Dermis blood vessel endothelial cell (primary cell): Measurements from ENCODE around the gene MAP3K21. TPM values are rescaled to one million over a fixed set of nuclear protein-coding genes. Genes with fewer than 3 reads are reported as not detected.

Experiments used
- DNase-seq: peaks from one replicate; pipeline ENCODE4 v3.0.0; 2010
- total RNA-seq: library from RNA; depleted of rRNA; stranded (reverse); fragments of >200 nt; gene quantifications from 2 replicates; pipeline ENCODE4 v1.2.3, GENCODE V29; 2014

Gene MAP3K21
- total RNA-seq, 1 donor from 2014 or later, result 1.2 TPM

- DNase-seq, result no peak
Observed at GRCh38 chr1:233360525-233361102, 33.1 kb downstream of the MAP3K21 start.

- no peak for DNase-seq
Observed at GRCh38 chr1:233361876-233362275, 34.4 kb downstream of the MAP3K21 start.

GRCh38 chr1:233362743-233363142 lies 35.2 kb downstream of the MAP3K21 start:
- no peak for DNase-seq

- DNase-seq, result no peak
Observed at GRCh38 chr1:233364026-233364425, 36.5 kb downstream of the MAP3K21 start.

GRCh38 chr1:233364695-233365539 lies 37.4 kb downstream of the MAP3K21 start:
- DNase-seq, result peak; percentile 37

- no peak for DNase-seq
Observed at GRCh38 chr1:233366575-233366974, 39.1 kb downstream of the MAP3K21 start.

GRCh38 chr1:233367057-233367803 lies 39.7 kb downstream of the MAP3K21 start:
- no peak for DNase-seq

GRCh38 chr1:233368106-233368788 lies 40.7 kb downstream of the MAP3K21 start:
- DNase-seq, result no peak

GRCh38 chr1:233368789-233369130 lies 41.2 kb downstream of the MAP3K21 start:
- no peak for DNase-seq

- no peak for DNase-seq
Observed at GRCh38 chr1:233372218-233373120, 44.9 kb downstream of the MAP3K21 start.

- no peak for DNase-seq
Observed at GRCh38 chr1:233373226-233373625, 45.7 kb downstream of the MAP3K21 start.

GRCh38 chr1:233375653-233376052 lies 48.1 kb downstream of the MAP3K21 start:
- no peak for DNase-seq

- DNase-seq, result no peak
Observed at GRCh38 chr1:233376382-233377110, 49.0 kb downstream of the MAP3K21 start.

GRCh38 chr1:233379869-233380438 lies 52.4 kb downstream of the MAP3K21 start:
- no peak for DNase-seq

GRCh38 chr1:233381806-233382205 lies 54.3 kb downstream of the MAP3K21 start:
- DNase-seq, result no peak

GRCh38 chr1:233383984-233384383 lies 56.5 kb downstream of the MAP3K21 start:
- DNase-seq, result no peak

- no peak for DNase-seq
Observed at GRCh38 chr1:233386336-233386735, 58.8 kb downstream of the MAP3K21 start.

- DNase-seq, result no peak
Observed at GRCh38 chr1:233387585-233387984, 60.1 kb downstream of the MAP3K21 start.

GRCh38 chr1:233389169-233389568 lies 61.6 kb downstream of the MAP3K21 start:
- no peak for DNase-seq

- no peak for DNase-seq
Observed at GRCh38 chr1:233389893-233390292, 62.4 kb downstream of the MAP3K21 start.
